ENCODE data around the gene PROZ.

PROZ gene

DNA sequence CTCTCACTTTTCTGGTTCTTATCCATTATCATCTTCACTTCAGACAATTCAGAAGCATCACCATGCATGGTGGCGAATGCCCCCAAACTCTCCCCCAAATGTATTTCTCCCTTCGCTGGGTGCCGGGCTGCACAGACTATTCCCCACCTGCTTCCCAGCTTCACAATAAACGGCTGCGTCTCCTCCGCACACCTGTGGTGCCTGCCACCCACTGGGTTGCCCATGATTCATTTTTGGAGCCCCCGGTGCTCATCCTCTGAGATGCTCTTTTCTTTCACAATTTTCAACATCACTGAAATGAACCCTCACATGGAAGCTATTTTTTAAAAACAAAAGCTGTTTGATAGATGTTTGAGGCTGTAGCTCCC lies 38.6 kb upstream of the PROZ start:
- no peak for DNase-seq (ENCODE audit: low read depth in 2 of 2, low spot score in 1 of 2)

DNA sequence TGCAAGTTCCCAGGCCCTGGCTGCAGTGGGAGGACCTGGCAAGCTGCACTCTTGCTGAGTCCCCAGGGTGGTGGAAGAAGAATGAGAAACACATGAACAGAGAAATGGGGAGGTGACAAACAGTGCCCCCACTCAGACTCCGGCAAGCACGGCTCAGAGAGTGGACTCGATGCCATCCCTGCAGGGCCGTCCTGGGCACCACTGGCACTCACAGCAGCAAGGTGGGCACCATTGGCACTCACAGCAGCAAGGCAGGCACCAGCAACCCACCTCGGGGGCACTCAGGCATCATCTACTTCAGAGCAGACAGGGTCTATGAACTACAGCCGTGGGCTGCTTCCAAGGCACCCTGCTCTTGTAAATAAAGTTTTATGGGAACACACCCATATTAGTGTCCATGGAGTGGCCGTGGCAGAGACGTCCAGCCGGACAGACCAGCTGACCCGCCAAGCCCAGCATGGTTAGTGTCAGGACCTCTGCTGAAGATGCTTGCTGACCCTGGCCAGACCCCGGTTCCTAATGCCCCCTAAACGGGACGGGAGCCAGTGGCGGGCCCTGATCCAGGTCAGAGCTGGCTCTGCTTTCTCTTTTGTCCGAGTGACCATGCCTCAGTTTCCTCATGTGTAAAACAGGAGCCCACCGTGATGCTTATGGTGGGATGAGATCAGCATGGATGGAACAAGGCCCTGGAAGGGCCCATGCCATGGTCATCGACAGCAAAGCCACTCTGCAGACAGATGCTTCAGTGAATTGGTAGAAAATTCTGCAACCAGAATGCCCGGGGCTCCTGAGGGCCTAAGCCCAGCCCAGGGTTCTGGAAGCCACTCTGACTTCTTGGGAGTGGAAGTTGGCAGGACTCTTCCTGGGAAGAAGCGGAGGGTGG lies 37.9 kb upstream of the PROZ start:
- DNase-seq (ENCODE audit: low read depth in 2 of 2, low spot score in 1 of 2): no peak

DNA sequence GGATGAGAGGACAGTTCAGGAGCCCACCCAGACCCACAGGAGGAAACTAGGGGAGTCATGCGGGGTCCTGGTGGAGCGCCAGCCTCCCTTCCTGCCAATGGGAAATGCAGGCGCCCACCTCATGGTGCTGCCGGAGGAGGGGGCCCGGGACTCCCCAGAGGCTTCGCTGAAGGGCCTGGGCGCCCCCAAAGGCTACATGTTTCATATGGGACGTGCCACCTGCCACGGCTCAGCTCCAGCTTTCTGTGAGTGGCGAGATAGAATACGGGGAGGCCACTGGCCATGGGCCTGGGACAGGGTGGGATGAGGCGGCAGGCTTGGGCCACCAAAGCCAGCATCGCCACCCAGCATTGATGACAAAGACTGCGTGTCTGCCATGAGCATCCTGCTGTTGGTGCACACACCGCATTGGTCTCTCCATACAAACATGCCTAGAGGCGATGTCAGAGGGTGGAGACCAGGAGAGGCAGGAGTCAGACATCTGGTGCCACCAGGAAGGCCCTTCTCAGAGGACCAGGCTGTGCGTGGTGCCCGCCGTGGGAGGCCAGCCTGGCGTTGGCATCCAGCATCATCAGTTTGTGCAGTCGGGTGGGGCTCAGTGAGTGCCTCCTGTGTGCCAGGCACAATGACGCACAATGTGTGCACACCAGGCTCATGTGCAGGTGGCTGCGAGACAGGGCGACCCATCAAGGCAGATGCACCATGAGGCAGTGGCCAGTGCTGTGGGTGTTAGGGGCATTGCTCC lies 37.1 kb upstream of the PROZ start:
- DNase-seq (ENCODE audit: low read depth in 2 of 2, low spot score in 1 of 2): no peak

DNA sequence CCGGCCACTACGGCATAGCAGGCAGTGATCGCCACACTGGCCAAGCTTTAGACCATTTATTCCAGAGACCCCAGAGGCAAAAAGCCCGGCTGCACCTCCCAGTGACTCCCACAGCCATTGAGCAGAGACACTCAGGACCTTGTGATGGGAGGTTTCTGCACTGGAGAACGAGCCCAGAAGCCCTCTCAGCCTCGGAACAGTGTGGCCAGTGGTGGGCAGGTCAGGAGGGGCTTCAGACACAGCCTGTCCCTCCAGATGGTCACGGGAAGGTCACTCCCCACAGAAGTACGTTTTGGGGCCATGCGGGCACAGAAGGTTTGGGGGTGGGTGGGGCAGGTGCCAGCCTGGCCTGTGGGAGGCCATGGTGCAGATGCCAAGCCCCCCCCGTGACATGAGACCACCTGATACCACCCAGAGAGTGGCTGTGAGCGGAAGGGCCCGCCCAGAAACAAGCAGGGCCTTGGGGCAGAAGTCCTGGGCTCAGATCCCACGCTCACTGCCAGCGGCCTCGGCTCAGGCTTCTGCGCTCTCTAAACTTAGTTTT lies 36.4 kb upstream of the PROZ start:
- DNase-seq (ENCODE audit: low read depth in 2 of 2, low spot score in 1 of 2): no peak

DNA sequence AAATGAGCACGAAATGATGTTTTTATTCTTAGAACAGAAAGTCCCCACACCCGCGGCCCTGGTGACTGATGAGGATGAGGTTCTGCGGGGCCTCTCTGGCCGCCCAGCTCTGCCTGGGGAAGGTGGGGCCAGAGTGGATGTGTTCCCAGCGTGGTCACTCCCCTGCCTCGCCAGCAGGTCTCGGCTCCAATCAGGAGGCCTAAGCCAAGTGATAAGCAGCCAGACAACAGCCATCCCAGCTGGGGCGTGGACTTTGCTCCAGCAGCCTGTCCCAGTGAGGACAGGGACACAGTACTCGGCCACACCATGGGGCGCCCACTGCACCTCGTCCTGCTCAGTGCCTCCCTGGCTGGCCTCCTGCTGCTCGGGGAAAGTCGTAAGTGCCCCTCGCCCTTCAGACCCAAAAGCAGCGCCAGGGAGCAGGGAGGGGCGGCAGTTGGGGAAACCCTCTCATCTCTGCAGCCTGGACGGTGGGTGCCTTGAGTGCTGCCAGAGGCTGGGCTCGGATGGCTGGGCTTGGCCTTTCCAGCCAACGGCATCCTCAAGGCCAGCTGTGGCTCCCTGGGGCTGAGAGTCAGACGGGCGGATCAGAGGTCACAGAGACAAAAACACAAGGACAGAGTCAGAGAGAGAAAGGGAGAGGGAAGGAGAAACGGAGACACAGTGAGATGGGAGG lies 35.8 kb upstream of the PROZ start, which contains the start of gene F10:
Gene F10 (plus strand): TSS at position 250 of the 676 bp plus-strand sequence. CDS start 57 bp downstream, at position 307.
- DNase-seq (ENCODE audit: low read depth in 2 of 2, low spot score in 1 of 2): no peak

DNA sequence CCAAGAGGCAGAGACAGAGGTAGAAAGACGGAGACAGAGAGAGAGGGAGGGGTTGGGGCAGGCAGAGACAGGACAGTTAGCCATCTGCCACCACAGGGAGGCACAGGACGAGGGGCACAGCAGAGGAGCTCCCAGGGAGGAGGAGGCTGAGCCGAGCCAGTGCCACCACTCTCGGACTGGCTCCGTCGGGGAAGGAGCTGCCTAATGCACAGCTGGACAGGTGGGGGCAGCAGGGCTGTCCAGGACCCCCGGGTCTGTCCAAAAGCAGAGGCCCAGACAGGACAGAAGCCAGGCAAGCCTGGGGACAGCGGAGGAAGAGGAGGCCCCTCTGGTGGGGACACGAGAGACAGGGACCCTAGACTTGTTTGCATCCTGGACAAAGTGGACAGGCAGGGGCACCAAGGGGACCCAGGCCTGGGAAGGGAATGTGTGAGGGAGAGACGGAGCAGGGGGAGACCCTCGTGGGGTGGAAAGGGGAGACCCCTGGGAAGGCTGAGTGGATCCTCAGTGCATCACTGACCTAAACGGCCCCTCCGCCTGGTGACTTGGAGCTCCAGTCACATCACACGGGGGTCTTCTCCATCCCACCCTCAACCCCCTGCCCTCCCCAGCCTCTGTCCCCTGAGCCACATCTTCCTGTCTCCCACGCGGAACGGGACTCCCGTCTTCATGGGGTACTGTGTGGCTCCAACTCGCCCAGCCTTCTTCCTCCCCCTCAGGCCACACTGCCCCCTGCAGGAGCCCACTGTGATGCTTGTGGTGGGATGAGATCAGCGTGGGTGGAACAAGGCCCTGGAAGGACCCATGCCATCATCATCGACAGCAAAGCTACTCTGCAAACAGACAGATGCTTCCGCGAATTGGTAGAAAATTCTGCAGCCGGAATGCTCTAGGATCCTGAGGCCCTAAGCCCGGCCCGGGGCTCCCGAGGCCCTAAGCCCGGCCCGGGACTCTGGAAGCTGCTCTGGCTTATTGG lies 34.9 kb upstream of the PROZ start:
- no peak for DNase-seq (ENCODE audit: low read depth in 2 of 2, low spot score in 1 of 2)

DNA sequence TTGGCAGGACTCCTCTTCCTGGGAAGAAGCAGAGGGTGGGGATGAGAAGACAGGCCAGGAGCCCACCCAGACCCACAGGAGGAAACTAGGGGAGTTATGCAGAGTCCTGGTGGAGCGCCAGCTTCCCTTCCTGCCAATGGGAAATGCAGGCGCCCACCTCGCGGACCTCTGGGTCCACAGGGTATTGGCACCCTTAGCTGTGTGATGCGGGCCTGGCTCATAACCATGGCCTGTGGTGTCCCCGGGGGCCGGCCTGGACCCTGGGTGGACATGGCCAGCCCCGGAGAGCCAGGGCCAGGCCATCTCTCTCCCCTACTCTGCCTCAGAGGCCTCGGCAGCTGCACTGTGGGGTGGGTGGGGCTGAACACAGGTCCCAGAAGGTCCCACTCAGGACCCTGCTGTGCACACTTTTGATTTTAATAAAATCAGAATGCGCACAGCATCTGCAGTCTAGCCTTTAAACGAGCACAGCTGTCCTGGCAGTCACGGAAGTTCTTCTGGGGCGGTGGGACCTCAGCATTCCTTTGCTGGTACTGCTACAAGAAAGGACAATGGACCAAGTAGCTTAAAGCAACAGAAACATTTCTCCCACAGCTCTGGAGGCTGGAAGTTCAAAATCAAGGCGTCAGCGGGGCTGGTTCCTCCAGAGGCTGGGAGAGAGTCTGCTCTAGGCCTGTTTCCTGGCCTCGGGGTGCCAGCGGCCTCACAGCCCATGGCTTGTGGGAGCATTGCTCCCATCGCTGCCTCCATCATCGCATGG lies 34.1 kb upstream of the PROZ start:
- no peak for DNase-seq (ENCODE audit: low read depth in 2 of 2, low spot score in 1 of 2)

DNA sequence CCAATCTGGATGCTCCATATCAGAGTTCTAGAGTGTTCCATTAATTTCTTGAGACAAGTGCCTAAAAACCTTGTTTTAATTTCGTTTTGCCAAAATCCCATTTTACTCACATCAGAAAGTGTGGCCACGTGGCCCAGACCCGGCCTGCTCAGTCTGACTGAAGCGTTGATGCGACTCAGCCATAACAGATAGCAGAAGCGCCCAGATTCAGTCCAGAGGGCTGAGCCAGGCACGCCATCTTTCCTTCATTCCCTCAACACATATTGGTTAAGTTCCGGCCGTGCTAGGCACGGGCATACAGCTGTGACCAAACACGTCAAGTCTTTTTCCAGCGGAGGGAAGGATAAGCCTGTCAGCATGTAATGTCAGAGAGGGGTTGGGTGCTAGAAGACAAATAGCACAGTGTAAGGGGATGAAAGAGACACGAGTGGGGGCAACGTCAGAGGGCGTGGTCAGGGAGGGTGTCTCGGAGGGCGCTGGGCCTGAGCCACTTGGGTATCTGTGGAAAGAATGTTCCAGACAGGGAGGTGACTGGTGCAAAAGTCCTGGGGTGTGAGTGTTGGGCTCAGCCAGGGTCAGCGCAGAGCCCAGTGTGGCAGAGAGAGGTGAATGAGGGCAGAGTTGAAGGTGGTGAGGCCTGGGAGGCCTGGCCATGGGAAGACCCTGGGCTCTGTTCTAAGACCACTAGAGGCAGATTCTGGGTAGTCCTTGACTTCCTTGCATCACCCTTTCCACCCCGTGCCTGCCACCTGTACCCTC lies 32.8 kb upstream of the PROZ start:
- DNase-seq (ENCODE audit: low read depth in 2 of 2, low spot score in 1 of 2): no peak

DNA sequence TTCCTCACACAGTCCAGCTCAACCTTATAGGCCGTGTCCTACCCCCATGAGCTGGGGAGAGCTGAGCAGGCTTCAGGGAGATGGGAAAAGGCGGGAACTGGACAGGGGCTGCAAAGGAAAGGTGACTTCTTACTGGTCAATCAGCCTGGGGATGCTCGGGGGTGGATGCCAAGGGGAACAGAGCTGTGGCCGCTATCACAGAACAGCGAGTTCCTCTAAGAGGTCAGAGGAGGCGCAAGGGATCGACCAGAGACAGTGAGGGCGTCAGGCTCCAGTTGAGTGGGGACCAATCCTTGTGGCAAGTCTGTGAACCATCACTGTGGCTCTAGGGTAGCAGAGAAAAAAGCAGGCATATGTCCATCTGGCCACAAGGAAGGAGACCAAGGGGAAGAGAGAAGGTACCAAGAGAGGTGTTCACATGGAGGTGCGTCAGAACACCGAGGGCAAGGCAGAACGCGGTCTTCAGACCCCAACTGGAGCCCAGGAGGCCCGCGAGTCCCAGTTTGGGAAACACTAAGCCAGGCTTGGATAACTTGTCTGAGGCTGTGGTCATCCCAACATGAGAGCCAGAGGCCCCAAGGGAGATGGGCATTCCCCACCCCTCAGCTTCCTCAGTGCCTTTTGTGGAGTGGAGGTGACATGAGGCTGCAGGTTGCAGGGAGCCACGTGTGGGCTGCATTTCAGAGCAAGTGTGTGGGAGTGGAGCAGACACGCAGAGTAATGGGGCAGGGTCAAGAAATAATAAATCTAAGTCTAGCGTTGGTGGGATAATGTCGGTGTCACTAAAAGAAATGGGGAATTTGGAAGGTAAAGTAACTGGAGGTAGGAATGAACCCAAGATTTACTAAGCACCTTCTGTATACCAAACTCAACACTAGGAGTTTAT lies 31.9 kb upstream of the PROZ start:
- no peak for DNase-seq (ENCODE audit: low read depth in 2 of 2, low spot score in 1 of 2)

DNA sequence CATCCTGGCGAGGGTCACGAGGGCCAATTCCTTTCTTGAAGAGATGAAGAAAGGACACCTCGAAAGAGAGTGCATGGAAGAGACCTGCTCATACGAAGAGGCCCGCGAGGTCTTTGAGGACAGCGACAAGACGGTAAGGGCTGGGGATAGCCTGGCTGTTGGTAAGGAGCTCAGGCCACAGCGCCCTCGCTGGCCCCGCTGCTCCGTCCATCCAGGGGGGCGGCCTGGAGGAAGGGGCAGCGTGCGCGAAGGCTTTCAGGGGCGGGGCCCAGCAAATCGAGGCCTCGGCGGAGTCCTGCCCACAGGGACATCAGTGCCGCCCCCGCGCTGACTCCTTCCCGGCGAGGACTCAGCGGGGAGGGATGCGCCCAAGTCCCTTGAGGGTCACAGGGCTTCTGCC lies 29.0 kb upstream of the PROZ start:
- no peak for DNase-seq (ENCODE audit: low read depth in 2 of 2, low spot score in 1 of 2)

DNA sequence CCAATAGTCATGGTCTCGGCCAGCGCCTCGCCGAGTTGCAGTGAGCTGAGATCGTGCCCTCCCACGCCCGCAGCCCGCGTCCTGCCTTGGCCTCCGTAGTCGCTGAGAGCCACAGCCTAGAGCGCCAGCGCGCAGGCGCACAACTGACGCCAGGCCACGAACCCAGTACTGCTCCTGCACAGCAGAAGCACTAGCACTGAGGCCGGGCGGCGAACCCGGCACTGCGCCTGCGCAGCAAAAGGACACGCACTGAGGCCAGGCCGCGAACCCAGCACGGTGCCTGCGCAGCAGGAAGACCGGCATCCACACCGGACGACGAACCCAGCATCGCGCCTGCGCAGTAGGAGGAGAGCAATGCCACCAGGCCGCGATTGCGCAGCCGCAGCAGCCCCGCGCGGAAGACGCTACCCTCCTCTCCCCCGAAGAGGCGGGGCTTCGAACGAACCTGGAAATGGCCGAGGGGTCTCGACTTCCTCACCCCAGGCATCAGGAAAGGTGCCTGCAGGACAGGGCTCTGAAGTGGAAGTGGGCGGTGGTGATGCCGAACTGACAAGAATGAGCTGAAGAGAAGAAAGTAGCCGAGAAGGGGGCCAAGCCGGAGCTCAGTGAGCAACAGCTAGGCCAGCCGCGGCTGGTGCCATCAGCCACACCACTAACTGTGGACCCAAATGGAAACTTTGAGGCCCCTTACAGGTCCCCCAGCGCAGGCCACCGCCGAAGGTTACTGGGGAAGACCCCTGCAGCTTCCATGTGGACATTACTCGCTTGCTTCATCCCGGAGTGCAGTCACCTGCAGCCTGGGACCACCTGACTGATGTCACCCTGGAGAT lies 28.3 kb upstream of the PROZ start:
- no peak for DNase-seq (ENCODE audit: low read depth in 2 of 2, low spot score in 1 of 2)

DNA sequence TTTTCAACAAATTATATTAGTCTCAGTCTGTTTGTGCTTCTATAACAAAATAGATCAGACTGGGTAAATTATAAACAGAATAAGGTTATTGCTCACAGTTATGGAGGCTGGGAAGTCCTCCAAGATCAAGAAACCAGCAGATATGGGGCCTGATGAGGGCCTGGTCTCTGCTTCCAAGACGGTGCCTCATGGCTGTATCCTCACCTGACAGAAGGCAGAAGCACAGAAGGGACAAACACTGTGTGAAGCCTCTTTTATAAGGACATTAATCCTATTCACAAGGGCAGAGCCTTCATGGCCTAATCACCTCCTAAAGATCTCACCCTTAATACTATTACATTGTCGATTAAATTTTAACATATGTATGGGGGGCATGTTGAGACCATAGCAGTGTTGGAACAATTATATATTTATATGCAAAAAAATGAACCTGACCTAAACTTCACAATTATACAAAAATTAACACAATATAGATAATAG lies 23.1 kb upstream of the PROZ start:
- DNase-seq (ENCODE audit: low read depth in 2 of 2, low spot score in 1 of 2): no peak

DNA sequence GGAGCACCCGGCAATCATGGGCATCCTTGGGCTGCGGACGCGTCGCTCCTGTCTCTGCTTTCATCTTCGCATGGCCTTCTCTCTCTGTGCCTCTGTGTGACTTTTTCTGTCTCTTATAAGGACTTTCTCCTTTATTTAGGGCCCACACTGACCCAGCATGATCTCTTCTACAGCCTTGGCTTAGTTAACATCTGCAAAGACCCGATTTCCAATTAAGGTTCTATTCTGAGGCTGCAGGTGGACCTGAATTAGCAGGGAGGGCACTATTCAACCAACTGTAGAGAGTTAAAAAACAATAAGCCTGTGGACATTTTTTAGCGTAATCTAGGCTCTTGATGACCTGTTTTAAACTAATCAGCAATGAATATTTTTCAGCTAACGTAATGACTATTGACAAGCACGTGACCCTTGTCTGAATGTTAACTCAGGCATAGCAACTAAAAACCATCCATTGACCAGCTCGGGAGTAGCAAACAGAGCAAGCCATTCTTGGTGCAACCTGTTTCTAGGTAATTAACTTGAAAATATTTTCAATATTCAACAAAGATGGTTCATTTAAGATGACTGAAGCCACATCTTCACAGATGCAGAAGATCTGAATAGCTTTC lies 20.7 kb upstream of the PROZ start:
- no peak for DNase-seq (ENCODE audit: low read depth in 2 of 2, low spot score in 1 of 2)

DNA sequence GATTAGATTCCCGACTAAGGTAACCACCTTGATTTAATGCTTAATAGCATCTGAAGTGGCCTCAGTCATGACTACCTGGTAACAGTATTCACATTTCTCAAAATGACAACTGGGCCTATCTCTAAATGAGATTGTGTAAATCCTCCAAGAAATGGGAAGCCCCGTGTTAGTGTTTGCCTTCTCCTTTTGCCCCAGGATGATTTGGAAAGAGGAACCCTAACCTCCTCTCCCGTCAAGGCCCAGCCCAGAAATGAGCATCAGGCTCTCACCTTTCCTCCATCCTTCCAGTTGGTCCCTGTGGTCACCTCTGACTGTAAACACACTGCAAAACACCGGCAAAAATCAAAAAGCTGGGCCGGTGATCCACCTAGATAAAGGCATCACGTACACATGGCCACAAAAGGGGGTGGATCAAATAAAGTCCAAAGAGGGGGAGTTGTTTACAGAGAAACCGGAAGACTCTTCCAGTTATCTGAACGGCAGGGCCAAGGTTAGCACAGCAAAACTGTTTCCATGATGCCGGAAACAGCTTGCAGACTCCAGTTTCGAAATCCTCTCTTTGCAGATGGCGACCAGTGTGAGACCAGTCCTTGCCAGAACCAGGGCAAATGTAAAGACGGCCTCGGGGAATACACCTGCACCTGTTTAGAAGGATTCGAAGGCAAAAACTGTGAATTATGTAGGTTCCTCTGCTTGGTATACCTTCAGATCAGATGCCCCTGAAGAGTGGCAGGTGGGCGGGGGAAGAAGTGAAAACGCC lies 19.5 kb upstream of the PROZ start:
- DNase-seq (ENCODE audit: low read depth in 2 of 2, low spot score in 1 of 2): no peak

DNA sequence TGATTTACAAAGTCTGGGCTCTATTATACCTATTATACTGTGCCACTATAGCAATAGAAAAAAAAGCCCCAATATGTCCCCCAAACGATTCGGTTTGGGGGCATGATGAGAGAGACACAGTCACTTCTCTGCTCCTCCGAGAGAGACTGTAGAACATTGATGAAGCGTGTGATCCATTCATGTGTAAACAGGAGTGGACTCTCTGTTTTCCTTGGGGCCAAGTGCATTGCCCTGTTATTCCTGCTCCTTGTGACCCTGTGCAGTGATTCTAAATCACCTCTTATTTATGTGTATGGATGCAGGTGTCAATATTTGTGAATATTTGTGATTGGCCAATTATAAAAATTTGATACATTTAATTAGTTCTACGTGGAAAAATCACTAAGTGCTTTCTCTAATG lies 18.9 kb upstream of the PROZ start:
- no peak for DNase-seq (ENCODE audit: low read depth in 2 of 2, low spot score in 1 of 2)

All from stimulated activated CD8-positive, alpha-beta memory T cell treated with anti-CD3 and anti-CD28 coated beads, Interleukin-4, amount 100 ng/mL, for 4 hours (primary cell).